ENCODE results near the gene PTPRN. TPM values are rescaled to one million over a fixed set of nuclear protein-coding genes. Genes with fewer than 3 reads are reported as not detected.

Gene PTPRN
- total and polyA plus RNA-seq, 2 donors (not counting 3 experiments of a cell fraction or from before 2014, with no cell fraction given) = not detected

DNA sequence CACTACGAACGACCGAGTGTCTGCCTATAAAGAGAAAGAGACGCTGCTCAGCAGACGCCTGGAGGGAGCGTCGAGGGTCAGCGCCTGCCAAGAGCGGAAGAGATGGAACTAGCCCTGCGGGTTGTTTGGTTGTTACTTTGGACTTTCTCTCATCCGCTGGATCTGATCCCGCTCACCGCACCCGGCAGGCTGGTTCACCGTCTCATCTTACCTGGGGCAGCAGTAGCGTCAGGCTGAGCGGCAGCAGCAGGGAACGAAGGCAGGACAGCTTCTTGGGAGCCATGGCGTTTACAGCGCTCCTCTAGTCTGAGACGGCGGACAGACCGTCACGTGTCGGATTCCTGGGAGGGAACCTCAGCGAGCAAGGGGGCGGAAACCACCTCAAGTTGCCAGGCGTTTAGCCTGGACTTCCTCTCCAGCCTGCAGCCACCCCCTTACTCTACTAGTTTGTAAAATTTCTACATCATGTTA is 65.9 kb downstream of the PTPRN start:
- H3K36me3 ChIP-seq (ENCODE audit: control insufficient read depth in 2 of 2, extremely low read depth in 1 of 2, insufficient read depth in 2 of 2, low read length in 2 of 2) = peaks cover 2% of the 10 kb centered on the region in 2 experiments
- ChIA-PET POLR2A (no interaction called here), CTCF (interaction anchor here (1.8 kb wide), 1 partner anchor 13 kb away, joined by 5 read pairs; the partner anchor contains the start of genes ANKZF1 and ATG9A)
- H4K20me1 ChIP-seq (replicated peaks; ENCODE audit: control insufficient read depth, extremely low read depth, insufficient read depth, low read length) = no peaks in the 10 kb centered on the region
- H3K9me3 ChIP-seq (replicated peaks; ENCODE audit: control insufficient read depth, insufficient read depth, low read length) = no peaks in the 10 kb centered on the region
- H2AFZ ChIP-seq (ENCODE audit: low read depth, low read length) = peak overlapping the region; percentile 44
- H3K27ac ChIP-seq (ENCODE audit: insufficient read depth, low read depth, low read length) = no peak overlapping the region
- intact Hi-C loops (cut with micrococcal nuclease) = no loop called here
- FAIRE-seq = no peak
- BruUV-seq (replicated peaks) = no TSS peak
- TF ChIP-seq, protein P1, sequence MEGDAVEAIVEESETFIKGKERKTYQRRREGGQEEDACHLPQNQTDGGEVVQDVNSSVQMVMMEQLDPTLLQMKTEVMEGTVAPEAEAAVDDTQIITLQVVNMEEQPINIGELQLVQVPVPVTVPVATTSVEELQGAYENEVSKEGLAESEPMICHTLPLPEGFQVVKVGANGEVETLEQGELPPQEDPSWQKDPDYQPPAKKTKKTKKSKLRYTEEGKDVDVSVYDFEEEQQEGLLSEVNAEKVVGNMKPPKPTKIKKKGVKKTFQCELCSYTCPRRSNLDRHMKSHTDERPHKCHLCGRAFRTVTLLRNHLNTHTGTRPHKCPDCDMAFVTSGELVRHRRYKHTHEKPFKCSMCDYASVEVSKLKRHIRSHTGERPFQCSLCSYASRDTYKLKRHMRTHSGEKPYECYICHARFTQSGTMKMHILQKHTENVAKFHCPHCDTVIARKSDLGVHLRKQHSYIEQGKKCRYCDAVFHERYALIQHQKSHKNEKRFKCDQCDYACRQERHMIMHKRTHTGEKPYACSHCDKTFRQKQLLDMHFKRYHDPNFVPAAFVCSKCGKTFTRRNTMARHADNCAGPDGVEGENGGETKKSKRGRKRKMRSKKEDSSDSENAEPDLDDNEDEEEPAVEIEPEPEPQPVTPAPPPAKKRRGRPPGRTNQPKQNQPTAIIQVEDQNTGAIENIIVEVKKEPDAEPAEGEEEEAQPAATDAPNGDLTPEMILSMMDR (IDR thresholded peaks at IDR 0.05; ENCODE audit: extremely low read depth in 1 of 2, insufficient read depth in 1 of 2, low read depth in 1 of 2, low read length in 2 of 2) = no peak
- no peak for TF ChIP-seq FOS (IDR thresholded peaks at IDR 0.05; ENCODE audit: borderline replicate concordance, insufficient read depth, low read length)
- TF ChIP-seq POLR2A (IDR thresholded peaks at IDR 0.05; ENCODE audit: low read depth, low read length) = no peak
- no peak for TF ChIP-seq POLR2AphosphoS5 (IDR thresholded peaks at IDR 0.05; ENCODE audit: insufficient read depth, low read depth, low read length)
- TF ChIP-seq, protein P2, sequence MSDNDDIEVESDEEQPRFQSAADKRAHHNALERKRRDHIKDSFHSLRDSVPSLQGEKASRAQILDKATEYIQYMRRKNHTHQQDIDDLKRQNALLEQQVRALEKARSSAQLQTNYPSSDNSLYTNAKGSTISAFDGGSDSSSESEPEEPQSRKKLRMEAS (IDR thresholded peaks at IDR 0.05; ENCODE audit: insufficient read depth, insufficient read length) = no peak
- TF ChIP-seq EZH2 (IDR thresholded peaks at IDR 0.05; ENCODE audit: borderline replicate concordance, low read depth, low read length, severe bottlenecking) = no peak
- no peak for TF ChIP-seq MYC (IDR thresholded peaks at IDR 0.05; ENCODE audit: low read depth, low read length)
- TF ChIP-seq JUN (IDR thresholded peaks at IDR 0.05; ENCODE audit: borderline replicate concordance, insufficient read depth, insufficient read length, low read depth) = no peak
- dilution Hi-C loops (cut with MboI; ENCODE audit: extremely low pct_ligation_motif_present, low sequenced_read_pairs) = no loop called here
- peak overlapping the region in 1 of 3 experiments; percentile 19 for H3K4me3 ChIP-seq (replicated peaks in 1 of 3; ENCODE audit: insufficient read depth in 1 of 3, low read depth in 1 of 3, low read length in 3 of 3)
- no peaks in the 10 kb centered on the region for H3K27me3 ChIP-seq (ENCODE audit: control insufficient read depth in 2 of 2, insufficient read depth in 2 of 2, low read length in 2 of 2)
- peaks cover 11% of the 10 kb centered on the region for H3K4me1 ChIP-seq (ENCODE audit: control insufficient read depth, extremely low read depth, insufficient read depth, low read length)
- no peak overlapping the region for H3K9ac ChIP-seq (replicated peaks; ENCODE audit: extremely low read depth, insufficient read depth, low read length)
- DNase-seq (ENCODE audit: low read depth, low spot score) = peak; percentile 15
- H3K4me2 ChIP-seq (ENCODE audit: insufficient read depth, low read length) = no peak overlapping the region
- no peaks in the 10 kb centered on the region for H3K9me1 ChIP-seq (replicated peaks; ENCODE audit: control insufficient read depth, extremely low read depth, insufficient read depth, low read length)
- peaks cover 15% of the 10 kb centered on the region for H3K79me2 ChIP-seq (ENCODE audit: control insufficient read depth, insufficient read depth, low read length)

MicroRNAs encoded within 50 kb of the gene (microRNA counts, 767-probe panel; counts per million panel counts)
- microRNA hsa-miR-153 = 723 counts per million, percentile 96 among the panel's probes with 10 or more counts

Small RNA genes lying within 50 kb of the gene (microRNA-seq; reads per million reads assigned to microRNA genes)
- gene MIR153-1 (ENCODE audit: borderline number of aligned reads, borderline replicate concordance) = not detected

Small RNA genes lying within 50 kb of the gene (small RNA-seq; reads per million reads assigned to genes)
- gene AC053503.3 (ENCODE audit: insufficient read depth, insufficient read length, low read depth, low replicate concordance) (not detected), gene MIR153-1 (ENCODE audit: insufficient read depth, insufficient read length, low read depth, low replicate concordance) (not detected)

Other genes starting within 250 kb of the PTPRN start
- 0.37 TPM in 1 of 2 replicates, not detected in the other for gene IHH, start 248.5 kb downstream of the PTPRN start, total RNA-seq
- gene IHH, start 248.5 kb downstream of the PTPRN start, polyA plus RNA-seq = 0.03 TPM in 1 of 2 replicates, not detected in the other
- gene NHEJ1, start 148.6 kb downstream of the PTPRN start, total RNA-seq = 12.1 and 12.9 TPM in 2 replicates
- gene NHEJ1, start 148.6 kb downstream of the PTPRN start, polyA plus RNA-seq = 11.9 and 12.8 TPM in 2 replicates
- 5.2 and 7.1 TPM in 2 replicates for gene SLC23A3, start 139.4 kb downstream of the PTPRN start, total RNA-seq
- 2.7 and 3.2 TPM in 2 replicates for gene SLC23A3, start 139.4 kb downstream of the PTPRN start, polyA plus RNA-seq
- gene CNPPD1, start 132.5 kb downstream of the PTPRN start, total RNA-seq = 41.0 and 44.0 TPM in 2 replicates
- gene CNPPD1, start 132.5 kb downstream of the PTPRN start, polyA plus RNA-seq = 51.1 and 55.7 TPM in 2 replicates
- 58.2 and 59.5 TPM in 2 replicates for gene RETREG2, start 131.1 kb downstream of the PTPRN start, total RNA-seq
- gene RETREG2, start 131.1 kb downstream of the PTPRN start, polyA plus RNA-seq = 68.1 and 76.1 TPM in 2 replicates
- gene ZFAND2B, start 102.6 kb downstream of the PTPRN start, total RNA-seq = 23.3 and 24.0 TPM in 2 replicates
- 52.0 and 52.9 TPM in 2 replicates for gene ZFAND2B, start 102.6 kb downstream of the PTPRN start, polyA plus RNA-seq
- 26.6 and 32.5 TPM in 2 replicates for gene ABCB6, start 90.4 kb downstream of the PTPRN start, total RNA-seq
- 25.7 and 35.1 TPM in 2 replicates for gene ABCB6, start 90.4 kb downstream of the PTPRN start, polyA plus RNA-seq
- 62.2 and 65.5 TPM in 2 replicates for gene ATG9A, start 79.8 kb downstream of the PTPRN start, total RNA-seq
- gene ATG9A, start 79.8 kb downstream of the PTPRN start, polyA plus RNA-seq = 95.0 and 110 TPM in 2 replicates
- gene ANKZF1, start 79.6 kb downstream of the PTPRN start, total RNA-seq = 34.0 and 36.2 TPM in 2 replicates
- 23.4 and 26.5 TPM in 2 replicates for gene ANKZF1, start 79.6 kb downstream of the PTPRN start, polyA plus RNA-seq
- gene GLB1L, start 64.0 kb downstream of the PTPRN start, total RNA-seq = 9.2 and 9.5 TPM in 2 replicates
- gene GLB1L, start 64.0 kb downstream of the PTPRN start, polyA plus RNA-seq = 11.9 and 13.6 TPM in 2 replicates
- 18.8 and 21.1 TPM in 2 replicates for gene STK16, start 63.9 kb downstream of the PTPRN start, total RNA-seq
- gene STK16, start 63.9 kb downstream of the PTPRN start, polyA plus RNA-seq = 61.3 and 63.2 TPM in 2 replicates
- gene TUBA4B, start 56.2 kb downstream of the PTPRN start, total RNA-seq = not detected in 2 replicates
- not detected in 2 replicates for gene TUBA4B, start 56.2 kb downstream of the PTPRN start, polyA plus RNA-seq
- 10.7 and 16.5 TPM in 2 replicates for gene TUBA4A, start 55.5 kb downstream of the PTPRN start, total RNA-seq
- gene TUBA4A, start 55.5 kb downstream of the PTPRN start, polyA plus RNA-seq = 24.8 and 29.4 TPM in 2 replicates
- 27.3 and 30.4 TPM in 2 replicates for gene DNAJB2, start 30.0 kb downstream of the PTPRN start, total RNA-seq
- 30.6 and 35.0 TPM in 2 replicates for gene DNAJB2, start 30.0 kb downstream of the PTPRN start, polyA plus RNA-seq
- gene RESP18, start 23.3 kb upstream of the PTPRN start, total RNA-seq = not detected in 2 replicates
- gene RESP18, start 23.3 kb upstream of the PTPRN start, polyA plus RNA-seq = not detected in 2 replicates
- gene DNPEP, start 78.5 kb upstream of the PTPRN start, total RNA-seq = 40.4 and 43.1 TPM in 2 replicates
- gene DNPEP, start 78.5 kb upstream of the PTPRN start, polyA plus RNA-seq = 77.5 and 83.2 TPM in 2 replicates
- gene DES, start 109.0 kb upstream of the PTPRN start, total RNA-seq = not detected in 2 replicates
- gene DES, start 109.0 kb upstream of the PTPRN start, polyA plus RNA-seq = not detected in 2 replicates
- 0.21 and 0.84 TPM in 2 replicates for gene SPEG, start 125.4 kb upstream of the PTPRN start, total RNA-seq
- 3.5 TPM in 2 replicates for gene SPEG, start 125.4 kb upstream of the PTPRN start, polyA plus RNA-seq
- 34.1 and 39.1 TPM in 2 replicates for gene GMPPA, start 189.5 kb upstream of the PTPRN start, total RNA-seq
- gene GMPPA, start 189.5 kb upstream of the PTPRN start, polyA plus RNA-seq = 104 and 126 TPM in 2 replicates
- gene ASIC4, start 205.1 kb upstream of the PTPRN start, total RNA-seq = not detected in 2 replicates
- gene ASIC4, start 205.1 kb upstream of the PTPRN start, polyA plus RNA-seq = not detected in 2 replicates
- 0.24 and 0.30 TPM in 2 replicates for gene CHPF, start 234.4 kb upstream of the PTPRN start, total RNA-seq
- gene CHPF, start 234.4 kb upstream of the PTPRN start, polyA plus RNA-seq = 0.32 and 0.72 TPM in 2 replicates
- not detected in 2 replicates for gene TMEM198, start 234.6 kb upstream of the PTPRN start, total RNA-seq
- not detected in 2 replicates for gene TMEM198, start 234.6 kb upstream of the PTPRN start, polyA plus RNA-seq

All from endothelial cell of umbilical vein (primary cell).